Tibial nerve (tissue), 3 donors: ENCODE measurements around the gene SPHK1.
"Not testable (repeated sequence)": the region's sequence is repeated elsewhere in the genome, so short reads cannot be mapped to it uniquely, and the experiment has no call there.

Experiments used
- CTCF ChIP-seq, 5 experiments: fragments of 200-600 bp in 3 of 5; fragments of 450-650 bp in 2 of 5; sonication (generic) in 3 of 5; IDR thresholded peaks; one replicate each; pipeline ENCODE4 v1.5.1; 2016 to 2019; ENCODE audit warnings: antibody characterized with exemption in 5 of 5, mild to moderate bottlenecking in 3 of 5, moderate library complexity in 2 of 5
- POLR2A ChIP-seq, 2 donors: fragments of 450-650 bp; IDR thresholded peaks; one replicate each; pipeline ENCODE4 v1.6.1; 2017; ENCODE audit warnings: antibody characterized with exemption in 2 of 2, mild to moderate bottlenecking in 2 of 2, moderate library complexity in 2 of 2

- not testable (repeated sequence) for TF ChIP-seq CTCF, POLR2A (IDR thresholded peaks at IDR 0.05)
Measured at GRCh38 chr17:76359776-76360175, 24.6 kb upstream of the SPHK1 start.
